ENCODE data around the gene GLYR1. TPM values are rescaled to one million over a fixed set of nuclear protein-coding genes. Genes with fewer than 3 reads are reported as not detected.
A peak's percentile ranks its signal among the peaks of the same experiment; 100 is the strongest.

GLYR1 gene
- total RNA-seq, 1 experiment from 2014 or later, result 111 TPM

- DNase-seq (ENCODE audit: low read depth, low spot score) (peak; percentile 92), ATAC-seq (peak; percentile 91)
- POLR2A ChIA-PET, result interaction anchor here (1.0 kb wide), 1 partner anchor 90 kb away, joined by 4 read pairs; no protein-coding TSS in a partner anchor
- CTCF ChIA-PET, result interaction anchor here (0.6 kb wide), 1 partner anchor 107 kb away, joined by 3 read pairs; no protein-coding TSS in a partner anchor
- Histone ChIP-seq H3K4me1 (ENCODE audit: control insufficient read depth, insufficient read depth, low read length) (peaks cover 18% of the 10 kb centered on the region), H3K27ac (ENCODE audit: low read length) (peak overlapping the region; percentile 97), H3K4me3 (ENCODE audit: low read depth in 2 of 2, low read length in 2 of 2) (peak overlapping the region; percentile 70 to 94), H3K9me3 (ENCODE audit: control insufficient read depth, insufficient read depth, low read depth, low read length) (no peaks in the 10 kb centered on the region), H3K36me3 (ENCODE audit: control insufficient read depth, insufficient read depth, low read length) (no peaks in the 10 kb centered on the region), H3K27me3 (ENCODE audit: control insufficient read depth, insufficient read depth, low read length) (no peaks in the 10 kb centered on the region)
- BruUV-seq (replicated peaks), result no TSS peak
- intact Hi-C loops (cut with micrococcal nuclease; ENCODE audit: unreplicated experiment), result no loop called here
- in situ Hi-C loops (cut with HindIII; ENCODE audit: low pct_unique_long_range_greater_than_20kb, low sequenced_read_pairs), result no loop called here
- TF ChIP-seq POLR2AphosphoS5 (IDR thresholded peaks at IDR 0.05; ENCODE audit: low read depth, low read length), result peak; percentile 94
- TF ChIP-seq CTCF (IDR thresholded peaks at IDR 0.05), result no peak
- TF ChIP-seq TCF7L2 (IDR thresholded peaks at IDR 0.05; ENCODE audit: low read depth, low read length), result no peak
- no peak for TF ChIP-seq REST (IDR thresholded peaks at IDR 0.05; ENCODE audit: insufficient read depth in 1 of 2, low read depth in 2 of 2, low read length in 1 of 2)
Measured at GRCh38 chr16:4768549-4769305, 78.4 kb downstream of the GLYR1 start.

- ATAC-seq (no peak), DNase-seq (ENCODE audit: low read depth, low spot score) (no peak)
- ChIA-PET CTCF (interaction anchor here (0.6 kb wide), 1 partner anchor 108 kb away, joined by 3 read pairs; no protein-coding TSS in a partner anchor), POLR2A (no interaction called here)
- Histone ChIP-seq H3K27ac (ENCODE audit: low read length) (peak overlapping the region; percentile 97), H3K9me3 (ENCODE audit: control insufficient read depth, insufficient read depth, low read depth, low read length) (no peaks in the 10 kb centered on the region), H3K4me3 (ENCODE audit: low read depth in 2 of 2, low read length in 2 of 2) (peak overlapping the region; percentile 70 to 94), H3K27me3 (ENCODE audit: control insufficient read depth, insufficient read depth, low read length) (no peaks in the 10 kb centered on the region), H3K36me3 (ENCODE audit: control insufficient read depth, insufficient read depth, low read length) (no peaks in the 10 kb centered on the region), H3K4me1 (ENCODE audit: control insufficient read depth, insufficient read depth, low read length) (peaks cover 18% of the 10 kb centered on the region)
- no TSS peak for BruUV-seq (replicated peaks)
- TF ChIP-seq TCF7L2 (IDR thresholded peaks at IDR 0.05; ENCODE audit: low read depth, low read length) (no peak), CTCF (IDR thresholded peaks at IDR 0.05) (no peak), POLR2AphosphoS5 (IDR thresholded peaks at IDR 0.05; ENCODE audit: low read depth, low read length) (no peak), REST (IDR thresholded peaks at IDR 0.05; ENCODE audit: insufficient read depth in 1 of 2, low read depth in 2 of 2, low read length in 1 of 2) (no peak), SIN3A (IDR thresholded peaks at IDR 0.05; ENCODE audit: borderline replicate concordance, insufficient read depth, low read depth, low read length) (no peak)
- in situ Hi-C loops (cut with HindIII; ENCODE audit: low pct_unique_long_range_greater_than_20kb, low sequenced_read_pairs) (no loop called here), intact Hi-C loops (cut with micrococcal nuclease; ENCODE audit: unreplicated experiment) (no loop called here)
Measured at GRCh38 chr16:4767872-4768548, 79.1 kb downstream of the GLYR1 start.
